GM19468 (cell line): ENCODE measurements around the gene CST9.
"Not testable (repeated sequence)": the region's sequence is repeated elsewhere in the genome, so short reads cannot be mapped to it uniquely, and the experiment has no call there.

Source experiments
- ATAC-seq: cut with Tn5 transposase; IDR thresholded peaks from one replicate; pipeline ENCODE4 v1.9.1; 2021; ENCODE audit warnings: mild to moderate bottlenecking, moderate library complexity, moderate number of reproducible peaks; ENCODE audit not compliant: unreplicated experiment; ENCODE audit errors: extremely low read depth

Gene CST9

GRCh38 chr20:23625236-23625964, 19.7 kb upstream of the CST9 start:
- ATAC-seq, result no peak

- ATAC-seq, result no peak
These were observed 18.6 kb upstream of the CST9 start for GRCh38 chr20:23624324-23624691.

- no peak for ATAC-seq
These were observed 18.1 kb upstream of the CST9 start for GRCh38 chr20:23623666-23624323.

- no peak for ATAC-seq
These were observed 17.2 kb upstream of the CST9 start for GRCh38 chr20:23622839-23623343.

- ATAC-seq, result not testable (repeated sequence)
These were observed 16.7 kb upstream of the CST9 start for GRCh38 chr20:23622401-23622800.

- ATAC-seq, result not testable (repeated sequence)
These were observed 15.1 kb upstream of the CST9 start for GRCh38 chr20:23620670-23621386.

- ATAC-seq, result no peak
These were observed 8.4 kb upstream of the CST9 start for GRCh38 chr20:23614163-23614562.

- no peak for ATAC-seq
These were observed 8.0 kb upstream of the CST9 start for GRCh38 chr20:23613676-23614075.

GRCh38 chr20:23612396-23612795, 6.7 kb upstream of the CST9 start:
- ATAC-seq, result no peak

- ATAC-seq, result no peak
These were observed 3.9 kb upstream of the CST9 start for GRCh38 chr20:23609486-23610109.

- no peak for ATAC-seq
These were observed 2.6 kb upstream of the CST9 start for GRCh38 chr20:23608251-23608846.

GRCh38 chr20:23607497-23608245, 2.0 kb upstream of the CST9 start:
- ATAC-seq, result no peak

- peak; percentile 65 for ATAC-seq
These were observed 934 bp upstream of the CST9 start for GRCh38 chr20:23606652-23607049.

- ATAC-seq, result no peak
These were observed 1.4 kb downstream of the CST9 start for GRCh38 chr20:23604306-23604705.

- ATAC-seq, result no peak
These were observed 2.4 kb downstream of the CST9 start for GRCh38 chr20:23603321-23603720.

GRCh38 chr20:23602699-23603098, 3.0 kb downstream of the CST9 start:
- ATAC-seq, result no peak

GRCh38 chr20:23602241-23602640, 3.5 kb downstream of the CST9 start:
- no peak for ATAC-seq

- ATAC-seq, result no peak
These were observed 4.0 kb downstream of the CST9 start for GRCh38 chr20:23601715-23602114.

GRCh38 chr20:23598481-23598880, 7.2 kb downstream of the CST9 start:
- ATAC-seq, result no peak
